NCI-H345 treated with DMSO at 0.1 percent for 48 hours (cell line): Measurements from ENCODE around the gene BTG4.
A peak's percentile ranks its signal among the peaks of the same experiment; 100 is the strongest.

Experiments used
- DNase-seq: peaks from one replicate; lab custom pipeline; 2025; ENCODE audit not compliant: unreplicated experiment; lab: John Stamatoyannopoulos, UW

BTG4 gene

DNA sequence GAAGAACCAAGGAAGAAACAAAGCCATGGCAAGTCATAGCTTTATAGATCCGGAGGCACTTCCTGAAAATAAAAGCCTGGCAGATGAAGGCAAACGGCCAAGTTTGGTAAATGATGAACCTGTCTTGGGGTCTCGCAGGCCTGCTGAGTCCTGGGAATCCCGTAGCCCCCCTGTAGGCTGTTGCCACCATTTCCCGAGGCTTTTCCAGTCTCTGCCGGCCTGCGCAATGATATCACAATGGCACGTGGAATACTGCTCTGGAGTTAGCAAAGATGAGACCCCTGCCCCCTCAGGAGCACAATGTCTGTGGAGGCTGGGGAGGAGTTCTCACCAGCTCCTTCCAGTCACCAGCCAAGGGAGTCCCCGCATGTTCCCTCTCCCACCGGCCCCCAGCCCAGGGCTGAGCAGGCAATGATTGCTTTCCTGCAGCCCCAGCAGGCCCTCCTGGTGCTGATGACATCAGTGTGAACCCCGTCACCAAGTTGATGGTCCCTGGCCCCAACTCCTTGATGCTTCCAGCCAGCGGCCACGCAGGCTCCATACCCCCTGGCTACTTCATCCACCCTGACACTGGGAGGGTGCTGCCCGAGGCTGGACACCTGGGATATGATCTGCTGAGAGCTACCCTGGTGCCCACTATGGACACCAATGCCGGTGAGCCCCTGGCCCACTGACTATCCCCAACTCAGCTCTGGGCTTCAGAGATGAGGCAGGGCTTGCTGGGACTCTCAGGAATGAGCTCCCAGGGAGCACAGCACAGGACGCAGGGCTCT lies 55.9 kb downstream of the BTG4 start:
- no peak for DNase-seq

DNA sequence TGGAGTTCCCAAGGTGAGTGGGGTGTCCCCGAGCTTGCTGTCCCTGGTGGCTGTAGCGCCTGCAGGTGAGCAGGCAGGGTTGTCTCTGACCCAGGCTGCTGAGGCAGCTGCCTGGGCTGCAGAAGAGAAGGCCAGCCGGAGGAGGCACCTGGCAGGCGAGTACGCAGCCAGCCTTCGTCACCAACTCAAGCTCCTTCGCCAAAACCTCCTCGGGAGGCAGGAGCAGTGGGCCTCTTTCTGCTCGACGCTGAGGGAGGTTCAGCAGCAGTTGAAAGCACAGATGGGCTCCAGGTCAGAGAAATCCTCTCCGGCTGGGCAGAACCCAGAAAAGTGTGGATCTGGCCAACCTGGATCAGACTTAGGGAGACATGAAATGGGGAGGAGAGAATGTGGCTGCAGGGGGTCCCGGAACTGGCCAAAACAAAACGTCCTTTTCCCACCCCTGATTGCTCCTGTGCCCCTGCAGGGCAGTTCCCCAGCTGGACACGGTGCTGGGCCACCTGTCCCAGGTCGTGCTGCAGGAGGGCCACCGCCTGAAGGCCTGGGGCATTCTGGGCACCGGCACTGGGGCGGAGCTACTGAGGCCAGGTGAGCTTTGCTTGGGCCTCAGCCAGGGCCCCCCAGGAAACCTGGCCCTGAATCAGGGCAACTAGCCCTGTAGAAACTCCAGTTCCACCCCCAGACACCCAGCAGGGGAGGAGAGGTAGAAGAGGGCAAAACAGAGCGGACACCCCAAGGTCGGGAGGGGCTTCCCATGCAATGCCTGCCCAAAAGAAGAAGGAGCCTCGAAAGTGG lies 56.7 kb downstream of the BTG4 start:
- DNase-seq, result no peak

- no peak for DNase-seq
Observed at GRCh38 chr11:111454561-111455192, 57.5 kb downstream of the BTG4 start.

GRCh38 chr11:111452817-111453552 lies 59.2 kb downstream of the BTG4 start:
- DNase-seq, result no peak

DNA sequence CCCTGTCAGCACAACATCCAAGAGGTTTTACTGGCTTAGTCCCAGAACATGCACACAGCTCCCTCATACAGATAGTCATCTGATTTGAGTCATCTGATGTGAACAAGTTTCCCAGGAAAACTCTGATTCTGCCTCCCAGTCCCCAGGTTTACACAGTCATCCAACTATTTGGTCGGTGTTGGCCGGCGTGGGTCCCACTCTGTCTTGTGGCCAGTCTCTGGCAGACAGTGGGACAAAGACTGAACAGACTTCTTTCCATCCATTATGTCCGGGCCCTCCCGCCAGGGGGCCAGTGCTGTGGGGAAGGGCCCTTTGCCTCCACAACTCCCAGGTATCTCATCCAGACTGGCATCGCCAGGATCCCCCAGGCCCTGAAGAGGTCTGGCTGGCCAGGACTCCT lies 60.0 kb downstream of the BTG4 start:
- no peak for DNase-seq

- DNase-seq, result no peak
Observed at GRCh38 chr11:111450480-111451320, 61.5 kb downstream of the BTG4 start.

DNA sequence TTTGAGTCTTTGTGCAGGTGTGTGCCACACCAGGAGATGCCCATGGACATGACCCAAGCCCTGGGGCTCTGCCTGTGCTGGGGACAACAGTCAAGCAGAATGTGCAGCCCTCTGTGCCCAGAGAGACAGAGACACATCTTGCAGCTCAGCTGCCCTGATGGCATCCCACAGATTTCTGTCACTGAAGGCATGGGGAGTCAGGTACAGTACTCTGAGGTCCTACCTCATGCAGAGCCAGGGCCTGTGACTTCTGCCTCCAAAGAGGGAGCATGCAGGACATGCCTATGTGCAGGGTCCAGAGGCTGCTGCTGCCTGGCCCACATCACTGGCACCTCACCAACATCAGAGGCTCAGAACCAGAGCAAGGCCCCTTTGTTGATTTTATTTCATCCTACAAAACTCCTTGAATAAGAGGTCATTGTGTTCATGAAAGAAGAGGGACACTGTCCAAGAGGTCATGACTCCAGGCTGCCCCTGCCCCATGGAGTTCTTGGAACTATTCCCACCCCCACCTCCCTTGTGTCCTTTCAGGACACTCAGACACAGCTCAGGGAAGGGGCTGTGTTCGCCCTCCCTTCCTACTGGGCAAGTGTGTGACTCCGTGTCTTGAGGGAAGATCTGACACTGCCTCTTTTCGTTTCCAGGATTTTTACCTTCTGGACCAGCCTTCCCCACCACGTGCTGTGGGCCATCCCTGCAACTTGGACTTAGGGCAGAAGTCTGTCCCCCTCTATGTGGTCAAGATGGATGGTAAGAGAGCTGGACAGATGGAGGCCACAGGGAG lies 62.3 kb downstream of the BTG4 start:
- DNase-seq, result no peak

- no peak for DNase-seq
Observed at GRCh38 chr11:111448831-111449557, 63.2 kb downstream of the BTG4 start.

GRCh38 chr11:111448414-111448813 lies 63.8 kb downstream of the BTG4 start:
- no peak for DNase-seq

GRCh38 chr11:111447931-111448330 lies 64.3 kb downstream of the BTG4 start:
- no peak for DNase-seq

- DNase-seq, result no peak
Observed at GRCh38 chr11:111447112-111447471, 65.1 kb downstream of the BTG4 start.

DNA sequence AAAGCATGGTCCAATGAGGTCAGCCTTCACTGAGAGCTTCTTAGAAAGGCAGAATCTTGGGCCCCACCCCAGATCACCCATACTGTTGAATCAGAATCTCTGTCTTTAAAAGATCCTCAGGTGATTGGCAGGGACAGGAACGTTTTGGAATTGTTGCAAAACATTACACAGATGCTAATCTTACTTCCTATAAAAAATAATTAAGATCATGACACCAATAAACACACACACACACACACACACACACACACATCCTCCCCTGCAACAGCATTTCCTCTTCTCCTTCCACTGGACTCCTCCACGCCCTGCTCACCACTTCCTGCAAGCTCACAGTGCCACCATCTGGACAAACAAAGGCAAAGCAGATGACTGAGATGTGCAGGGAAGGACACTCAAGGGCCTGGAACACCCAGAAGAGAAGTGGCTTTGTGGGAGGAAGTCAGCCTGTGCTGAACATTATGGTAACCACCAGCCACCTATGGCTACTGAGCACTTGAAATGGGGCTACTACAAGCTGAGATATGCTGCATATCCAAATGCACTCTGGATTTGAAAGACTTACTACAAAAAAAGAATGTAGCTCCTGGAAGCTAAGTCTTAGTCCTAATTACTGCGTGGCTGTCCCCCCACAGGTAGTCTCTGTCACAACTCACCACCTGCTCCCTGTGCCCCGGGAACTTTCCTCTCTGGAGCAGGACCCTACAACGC lies 65.6 kb downstream of the BTG4 start:
- DNase-seq, result peak; percentile 90

DNA sequence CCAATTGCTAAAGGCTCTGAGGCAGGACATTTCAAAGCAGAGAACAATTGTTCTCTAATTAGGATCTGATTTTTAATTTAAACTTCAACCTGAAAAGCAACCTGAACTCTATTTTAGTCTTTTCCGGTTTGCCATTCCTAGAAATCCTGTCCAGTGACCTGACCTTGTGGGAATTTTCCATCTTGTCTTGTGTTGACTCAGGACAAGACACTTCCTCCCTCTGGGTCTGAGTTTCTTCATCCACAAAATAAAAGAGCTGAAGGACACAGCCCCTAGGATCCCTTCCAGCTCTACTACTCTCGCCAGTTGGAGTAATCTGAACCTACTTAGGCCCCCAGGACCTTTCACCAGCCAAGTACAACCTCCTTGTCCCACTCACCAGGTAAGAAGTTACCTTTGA lies 66.6 kb downstream of the BTG4 start:
- DNase-seq, result no peak
